NCI-H345 treated with DMSO at 0.1 percent for 48 hours (cell line): Measurements from ENCODE around the gene P3H2.
"Not testable (repeated sequence)": the region's sequence is repeated elsewhere in the genome, so short reads cannot be mapped to it uniquely, and the experiment has no call there.

Experiments used
- DNase-seq: peaks from one replicate; lab custom pipeline; 2025; ENCODE audit not compliant: unreplicated experiment; lab: John Stamatoyannopoulos, UW

P3H2 gene

GRCh38 chr3:190120269-190121060, at the start of gene P3H2:
Gene P3H2, minus strand, starts transcription at chr3:190120897. Its CDS starts 166 bp downstream, at chr3:190120731.
- DNase-seq, result peak; percentile 76

GRCh38 chr3:190169877-190170276, 49.2 kb upstream of the P3H2 start:
- DNase-seq, result no peak

- DNase-seq, result no peak
These were observed 48.5 kb upstream of the P3H2 start for GRCh38 chr3:190169243-190169642.

- no peak for DNase-seq
These were observed 47.4 kb upstream of the P3H2 start for GRCh38 chr3:190167936-190168680.

- no peak for DNase-seq
These were observed 46.3 kb upstream of the P3H2 start for GRCh38 chr3:190166948-190167347.

GRCh38 chr3:190165253-190165652, 44.6 kb upstream of the P3H2 start:
- no peak for DNase-seq

- DNase-seq, result not testable (repeated sequence)
These were observed 41.3 kb upstream of the P3H2 start for GRCh38 chr3:190162013-190162412.

- DNase-seq, result no peak
These were observed 39.3 kb upstream of the P3H2 start for GRCh38 chr3:190159902-190160435.

GRCh38 chr3:190158261-190158660, 37.6 kb upstream of the P3H2 start:
- DNase-seq, result no peak

GRCh38 chr3:190155752-190156151, 35.1 kb upstream of the P3H2 start:
- DNase-seq, result no peak

- no peak for DNase-seq
These were observed 30.0 kb upstream of the P3H2 start for GRCh38 chr3:190150681-190151080.

GRCh38 chr3:190149830-190150619, 29.3 kb upstream of the P3H2 start:
- DNase-seq, result not testable (repeated sequence)

GRCh38 chr3:190144793-190145192, 24.1 kb upstream of the P3H2 start:
- not testable (repeated sequence) for DNase-seq

GRCh38 chr3:190142041-190142440, 21.3 kb upstream of the P3H2 start:
- DNase-seq, result no peak

GRCh38 chr3:190139365-190139764, 18.7 kb upstream of the P3H2 start:
- no peak for DNase-seq

GRCh38 chr3:190132371-190132770, 11.7 kb upstream of the P3H2 start:
- DNase-seq, result no peak

GRCh38 chr3:190131329-190131728, 10.6 kb upstream of the P3H2 start:
- DNase-seq, result no peak

GRCh38 chr3:190130696-190131095, 10.0 kb upstream of the P3H2 start:
- DNase-seq, result no peak

GRCh38 chr3:190130037-190130436, 9.3 kb upstream of the P3H2 start:
- DNase-seq, result no peak

GRCh38 chr3:190127797-190128196, 7.1 kb upstream of the P3H2 start:
- DNase-seq, result no peak

- no peak for DNase-seq
These were observed 6.5 kb upstream of the P3H2 start for GRCh38 chr3:190127195-190127594.
